ENCODE data around the gene MRPL49.

The MRPL49 gene

DNA sequence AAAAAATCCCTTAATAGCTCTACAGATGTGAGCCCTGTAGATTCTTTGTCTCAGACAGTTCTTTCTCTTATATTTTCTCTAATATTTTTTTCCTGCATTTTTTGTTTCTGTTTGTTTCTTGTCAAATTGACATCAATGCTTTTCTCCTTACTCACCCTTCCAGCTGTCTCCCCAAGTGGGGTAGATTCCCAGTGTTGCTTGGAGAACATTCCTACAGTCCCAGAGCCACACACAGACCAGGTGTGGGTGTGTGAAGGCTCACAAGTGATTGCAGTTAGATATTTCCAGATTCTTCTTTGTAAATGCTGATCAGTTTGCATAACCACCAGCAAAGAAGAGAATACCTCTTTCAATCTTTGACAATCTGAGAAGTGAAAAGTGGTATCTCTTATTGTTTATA lies 18.6 kb upstream of the MRPL49 start:
- no peak overlapping the region for H3K27ac ChIP-seq (ENCODE audit: low read length)

DNA sequence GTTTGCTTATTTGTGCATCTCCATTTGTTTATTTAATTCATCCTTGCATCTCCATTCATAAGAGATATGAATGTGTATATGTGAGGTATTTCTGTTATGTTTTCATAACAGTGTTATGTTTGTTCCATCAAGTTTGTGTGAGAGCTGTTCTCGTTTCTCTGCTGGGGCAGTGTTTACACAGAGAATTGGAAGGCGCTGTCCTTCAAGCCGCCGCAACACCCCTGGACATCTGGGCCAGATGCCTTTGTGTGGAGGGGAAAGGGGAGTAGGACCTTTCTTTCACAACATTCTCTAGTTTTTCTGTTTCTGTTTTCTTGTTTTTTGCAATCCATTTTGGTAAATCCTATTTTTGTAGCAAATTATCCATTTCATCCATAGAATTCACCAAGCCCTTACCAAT lies 17.5 kb upstream of the MRPL49 start:
- Histone ChIP-seq H3K4me1 (ENCODE audit: control insufficient read depth, insufficient read depth, low read length) (peaks cover 3% of the 10 kb centered on the region), H3K27ac (ENCODE audit: low read length) (no peak overlapping the region), H3K9ac (ENCODE audit: low read length in 2 of 2) (no peak overlapping the region), H3K36me3 (ENCODE audit: control insufficient read depth in 2 of 2, insufficient read depth in 2 of 2, low read length in 2 of 2) (peaks cover 11 to 20% of the 10 kb centered on the region in 2 donors), H3K27me3 (ENCODE audit: control insufficient read depth in 1 of 2, insufficient read depth in 2 of 2, low read length in 2 of 2) (no peaks in the 10 kb centered on the region), H3K9me3 (ENCODE audit: control insufficient read depth in 2 of 2, low read length in 2 of 2) (no peaks in the 10 kb centered on the region), H3K4me3 (ENCODE audit: low read length in 2 of 2) (no peak overlapping the region)

More for the DNA sequence above, 18.6 kb upstream of the MRPL49 start:
- Histone ChIP-seq H3K9ac (ENCODE audit: low read length in 2 of 2) (no peak overlapping the region), H3K9me3 (ENCODE audit: control insufficient read depth in 2 of 2, low read length in 2 of 2) (no peaks in the 10 kb centered on the region), H3K4me1 (ENCODE audit: control insufficient read depth, insufficient read depth, low read length) (peaks cover 3% of the 10 kb centered on the region), H3K36me3 (ENCODE audit: control insufficient read depth in 2 of 2, insufficient read depth in 2 of 2, low read length in 2 of 2) (peaks cover 5 to 12% of the 10 kb centered on the region in 2 donors), H3K27me3 (ENCODE audit: control insufficient read depth in 1 of 2, insufficient read depth in 2 of 2, low read length in 2 of 2) (no peaks in the 10 kb centered on the region), H3K4me3 (ENCODE audit: low read length in 2 of 2) (no peak overlapping the region)

DNA sequence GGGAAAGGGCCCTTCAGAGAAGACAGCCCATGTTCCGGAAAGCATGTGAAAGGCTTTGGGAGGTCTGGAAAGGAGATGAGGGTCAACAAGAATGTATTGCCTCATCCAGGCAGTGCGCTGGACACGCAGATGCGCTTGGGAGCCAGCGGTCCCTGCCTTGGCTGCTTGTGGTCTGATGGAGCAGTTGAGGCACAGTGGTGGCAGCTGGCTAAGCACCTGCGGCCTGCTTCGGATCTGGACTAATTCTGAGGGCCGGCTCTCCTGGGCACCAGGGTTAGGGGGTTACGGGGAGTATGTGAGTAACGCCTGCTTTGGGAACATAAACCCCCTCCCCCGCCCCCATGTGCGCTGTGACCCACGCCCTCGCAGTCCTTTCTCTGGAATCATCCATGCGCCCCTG lies 15.0 kb upstream of the MRPL49 start:
- peaks cover 21% of the 10 kb centered on the region for H3K4me1 ChIP-seq (ENCODE audit: control insufficient read depth, insufficient read depth, low read length)

DNA sequence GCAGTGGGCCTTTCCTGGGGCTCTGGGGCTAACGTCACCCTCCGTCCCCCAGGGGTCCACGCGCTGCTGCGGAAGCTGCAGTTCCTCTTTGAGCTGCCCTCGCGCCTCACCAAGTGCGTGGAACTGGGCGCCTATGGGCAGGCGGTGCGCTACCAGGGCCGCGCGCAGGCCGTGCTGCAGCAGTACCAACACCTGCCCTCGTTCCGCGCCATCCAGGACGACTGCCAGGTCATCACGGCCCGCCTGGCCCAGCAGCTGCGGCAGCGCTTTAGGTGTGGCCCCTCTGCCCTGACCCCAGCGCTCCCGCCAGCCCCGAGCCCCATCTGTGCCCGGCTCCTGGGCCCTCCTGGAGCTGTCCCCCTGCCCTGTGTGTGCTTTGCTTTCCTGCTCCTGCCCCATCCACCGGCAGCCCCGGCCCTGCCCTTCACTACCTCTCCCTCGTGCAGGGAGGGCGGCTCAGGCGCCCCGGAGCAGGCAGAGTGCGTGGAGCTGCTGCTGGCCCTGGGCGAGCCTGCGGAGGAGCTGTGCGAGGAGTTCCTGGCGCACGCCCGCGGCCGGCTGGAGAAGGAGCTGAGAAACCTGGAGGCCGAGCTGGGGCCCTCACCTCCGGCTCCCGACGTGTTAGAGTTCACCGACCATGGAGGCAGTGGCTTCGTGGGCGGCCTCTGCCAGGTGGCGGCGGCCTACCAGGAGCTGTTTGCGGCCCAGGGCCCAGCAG lies 14.2 kb upstream of the MRPL49 start:
- H3K4me1 ChIP-seq (ENCODE audit: control insufficient read depth, insufficient read depth, low read length), result peaks cover 26% of the 10 kb centered on the region
- no peaks in the 10 kb centered on the region for H3K9me3 ChIP-seq (ENCODE audit: control insufficient read depth in 2 of 2, low read length in 2 of 2)
- H3K27me3 ChIP-seq (ENCODE audit: control insufficient read depth in 1 of 2, insufficient read depth in 2 of 2, low read length in 2 of 2), result no peaks in the 10 kb centered on the region
- no peak overlapping the region for H3K4me3 ChIP-seq (ENCODE audit: low read length in 2 of 2)
- H3K27ac ChIP-seq (ENCODE audit: low read length), result no peak overlapping the region
- peaks cover 7 to 17% of the 10 kb centered on the region in 2 donors for H3K36me3 ChIP-seq (ENCODE audit: control insufficient read depth in 2 of 2, insufficient read depth in 2 of 2, low read length in 2 of 2)
- H3K9ac ChIP-seq (ENCODE audit: low read length in 2 of 2), result no peak overlapping the region

More for the DNA sequence above, 15.0 kb upstream of the MRPL49 start:
- H3K9me3 ChIP-seq (ENCODE audit: control insufficient read depth in 2 of 2, low read length in 2 of 2), result no peaks in the 10 kb centered on the region
- H3K9ac ChIP-seq (ENCODE audit: low read length in 2 of 2), result no peak overlapping the region
- no peaks in the 10 kb centered on the region for H3K27me3 ChIP-seq (ENCODE audit: control insufficient read depth in 1 of 2, insufficient read depth in 2 of 2, low read length in 2 of 2)
- no peak overlapping the region for H3K4me3 ChIP-seq (ENCODE audit: low read length in 2 of 2)
- H3K27ac ChIP-seq (ENCODE audit: low read length), result no peak overlapping the region
- H3K36me3 ChIP-seq (ENCODE audit: control insufficient read depth in 2 of 2, insufficient read depth in 2 of 2, low read length in 2 of 2), result peaks cover 11 to 20% of the 10 kb centered on the region in 2 donors

DNA sequence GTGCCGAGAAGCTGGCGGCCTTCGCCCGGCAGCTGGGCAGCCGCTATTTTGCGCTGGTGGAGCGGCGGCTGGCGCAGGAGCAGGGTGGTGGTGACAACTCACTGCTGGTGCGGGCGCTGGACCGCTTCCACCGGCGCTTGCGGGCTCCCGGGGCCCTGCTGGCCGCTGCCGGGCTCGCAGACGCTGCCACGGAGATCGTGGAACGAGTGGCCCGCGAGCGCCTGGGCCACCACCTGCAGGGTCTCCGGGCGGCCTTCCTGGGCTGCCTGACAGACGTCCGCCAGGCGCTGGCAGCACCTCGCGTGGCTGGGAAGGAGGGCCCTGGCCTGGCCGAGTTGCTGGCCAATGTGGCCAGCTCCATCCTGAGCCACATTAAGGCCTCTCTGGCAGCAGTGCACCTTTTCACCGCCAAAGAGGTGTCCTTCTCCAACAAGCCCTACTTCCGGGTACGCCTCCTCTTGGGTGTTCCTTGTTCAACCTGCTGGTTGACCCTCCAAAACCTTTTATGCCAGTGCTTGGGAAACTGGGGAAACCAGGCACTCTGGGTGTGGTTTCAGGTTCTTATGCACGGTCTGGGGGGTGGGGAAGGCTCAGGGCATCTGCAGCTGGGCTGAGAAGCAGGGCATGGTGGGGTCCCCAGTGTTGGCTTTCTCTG lies 13.5 kb upstream of the MRPL49 start:
- peaks cover 33% of the 10 kb centered on the region for H3K4me1 ChIP-seq (ENCODE audit: control insufficient read depth, insufficient read depth, low read length)
- no peak overlapping the region for H3K9ac ChIP-seq (ENCODE audit: low read length in 2 of 2)
- peaks cover 7 to 17% of the 10 kb centered on the region in 2 donors for H3K36me3 ChIP-seq (ENCODE audit: control insufficient read depth in 2 of 2, insufficient read depth in 2 of 2, low read length in 2 of 2)
- no peak overlapping the region for H3K27ac ChIP-seq (ENCODE audit: low read length)
- no peaks in the 10 kb centered on the region for H3K9me3 ChIP-seq (ENCODE audit: control insufficient read depth in 2 of 2, low read length in 2 of 2)
- H3K4me3 ChIP-seq (ENCODE audit: low read length in 2 of 2), result no peak overlapping the region
- H3K27me3 ChIP-seq (ENCODE audit: control insufficient read depth in 1 of 2, insufficient read depth in 2 of 2, low read length in 2 of 2), result no peaks in the 10 kb centered on the region

DNA sequence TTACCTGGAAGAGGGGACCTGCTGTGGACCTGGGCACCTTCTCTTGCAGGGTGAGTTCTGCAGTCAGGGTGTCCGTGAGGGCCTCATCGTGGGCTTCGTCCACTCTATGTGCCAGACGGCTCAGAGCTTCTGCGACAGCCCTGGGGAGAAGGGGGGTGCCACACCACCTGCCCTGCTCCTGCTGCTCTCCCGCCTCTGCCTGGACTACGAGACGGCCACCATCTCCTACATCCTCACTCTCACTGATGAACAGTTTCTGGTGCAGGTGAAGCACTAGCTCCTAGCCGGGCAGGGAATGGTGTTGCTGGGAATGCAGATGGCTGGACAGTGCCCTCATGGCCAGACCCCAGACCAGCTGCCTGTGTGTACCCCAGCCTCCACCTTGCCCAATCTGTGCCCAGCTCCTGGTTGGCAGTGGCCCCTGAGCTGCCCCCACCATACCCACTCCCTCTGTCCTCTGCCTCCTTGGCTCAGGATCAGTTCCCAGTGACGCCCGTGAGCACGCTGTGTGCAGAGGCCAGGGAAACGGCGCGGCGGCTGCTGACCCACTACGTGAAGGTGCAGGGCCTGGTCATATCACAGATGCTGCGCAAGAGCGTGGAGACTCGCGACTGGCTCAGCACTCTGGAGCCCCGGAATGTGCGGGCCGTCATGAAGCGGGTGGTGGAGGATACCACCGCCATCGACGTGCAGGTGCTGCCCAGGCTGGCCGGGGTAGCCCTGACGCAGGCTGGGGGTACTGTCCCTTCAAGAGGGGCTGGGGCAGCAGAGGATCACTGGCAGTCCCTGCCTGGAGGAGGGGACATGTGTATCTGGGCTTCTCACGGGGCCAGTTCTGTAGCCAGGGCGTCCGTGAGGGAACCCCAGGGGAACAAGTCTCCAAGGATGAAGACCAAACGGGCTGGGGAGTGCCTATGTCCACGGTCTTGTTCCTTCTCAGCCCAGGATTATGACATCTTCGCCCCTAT lies 12.6 kb upstream of the MRPL49 start:
- no peak overlapping the region for H3K9ac ChIP-seq (ENCODE audit: low read length in 2 of 2)
- H3K4me1 ChIP-seq (ENCODE audit: control insufficient read depth, insufficient read depth, low read length), result peaks cover 34% of the 10 kb centered on the region

DNA sequence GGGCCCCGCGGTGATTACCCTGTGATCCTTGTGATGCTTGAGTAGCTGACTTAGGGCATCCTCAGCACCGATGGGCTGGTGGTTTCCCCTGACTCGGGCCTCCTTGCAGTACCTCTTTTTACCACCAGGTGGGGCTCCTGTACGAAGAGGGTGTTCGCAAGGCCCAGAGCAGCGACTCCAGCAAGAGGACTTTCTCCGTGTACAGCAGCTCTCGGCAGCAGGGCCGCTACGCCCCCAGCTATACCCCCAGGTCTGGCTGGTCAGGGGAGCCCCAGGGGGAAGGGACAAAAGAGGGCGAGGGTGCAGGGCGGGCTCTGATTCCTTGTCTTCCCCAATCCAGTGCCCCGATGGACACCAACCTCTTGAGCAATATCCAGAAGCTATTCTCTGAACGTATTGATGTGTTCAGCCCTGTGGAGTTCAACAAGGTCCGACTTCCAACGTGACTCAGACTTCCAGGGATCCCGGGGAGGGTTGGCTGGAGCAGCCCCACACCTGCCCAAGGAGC lies 11.7 kb upstream of the MRPL49 start:
- Histone ChIP-seq H3K9me3 (ENCODE audit: control insufficient read depth in 2 of 2, low read length in 2 of 2) (no peaks in the 10 kb centered on the region), H3K9ac (ENCODE audit: low read length in 2 of 2) (peak overlapping the region; percentile 33 to 36), H3K36me3 (ENCODE audit: control insufficient read depth in 2 of 2, insufficient read depth in 2 of 2, low read length in 2 of 2) (peaks cover 7 to 20% of the 10 kb centered on the region in 2 donors), H3K27ac (ENCODE audit: low read length) (peak overlapping the region; percentile 49), H3K27me3 (ENCODE audit: control insufficient read depth in 1 of 2, insufficient read depth in 2 of 2, low read length in 2 of 2) (no peaks in the 10 kb centered on the region), H3K4me1 (ENCODE audit: control insufficient read depth, insufficient read depth, low read length) (peaks cover 34% of the 10 kb centered on the region), H3K4me3 (ENCODE audit: low read length in 2 of 2) (peak overlapping the region in 1 of 2 donors; percentile 22)

More for the DNA sequence above, 12.6 kb upstream of the MRPL49 start:
- no peaks in the 10 kb centered on the region for H3K9me3 ChIP-seq (ENCODE audit: control insufficient read depth in 2 of 2, low read length in 2 of 2)
- H3K36me3 ChIP-seq (ENCODE audit: control insufficient read depth in 2 of 2, insufficient read depth in 2 of 2, low read length in 2 of 2), result peaks cover 7 to 18% of the 10 kb centered on the region in 2 donors
- H3K4me3 ChIP-seq (ENCODE audit: low read length in 2 of 2), result no peak overlapping the region
- H3K27me3 ChIP-seq (ENCODE audit: control insufficient read depth in 1 of 2, insufficient read depth in 2 of 2, low read length in 2 of 2), result no peaks in the 10 kb centered on the region
- no peak overlapping the region for H3K27ac ChIP-seq (ENCODE audit: low read length)

DNA sequence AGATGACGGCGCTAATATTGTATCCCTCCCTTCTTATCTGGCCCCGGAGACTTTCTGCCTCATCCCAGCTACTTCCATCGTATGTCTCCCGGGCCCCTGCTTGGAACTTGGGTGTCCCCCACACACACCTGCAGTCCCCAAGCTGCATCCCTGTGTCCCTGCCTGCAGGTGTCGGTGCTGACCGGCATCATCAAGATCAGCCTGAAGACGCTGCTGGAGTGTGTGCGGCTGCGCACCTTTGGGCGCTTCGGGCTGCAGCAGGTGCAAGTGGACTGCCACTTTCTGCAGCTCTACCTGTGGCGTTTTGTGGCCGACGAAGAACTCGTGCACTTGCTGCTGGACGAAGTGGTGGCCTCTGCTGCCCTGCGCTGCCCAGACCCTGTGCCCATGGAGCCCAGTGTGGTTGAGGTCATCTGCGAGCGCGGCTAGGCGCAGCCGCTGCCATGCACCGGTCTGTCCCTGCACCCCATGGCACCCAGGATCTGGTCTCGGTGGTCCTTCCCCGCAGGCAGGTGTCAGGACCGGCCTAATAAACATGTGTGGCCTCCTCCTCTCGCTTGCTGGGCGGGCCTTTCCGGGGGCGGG lies 10.9 kb upstream of the MRPL49 start:
- Histone ChIP-seq H3K4me1 (ENCODE audit: control insufficient read depth, insufficient read depth, low read length) (peaks cover 43% of the 10 kb centered on the region), H3K9ac (ENCODE audit: low read length in 2 of 2) (no peak overlapping the region), H3K27me3 (ENCODE audit: control insufficient read depth in 1 of 2, insufficient read depth in 2 of 2, low read length in 2 of 2) (no peaks in the 10 kb centered on the region), H3K4me3 (ENCODE audit: low read length in 2 of 2) (peak overlapping the region; percentile 31 to 52), H3K36me3 (ENCODE audit: control insufficient read depth in 2 of 2, insufficient read depth in 2 of 2, low read length in 2 of 2) (peaks cover 7 to 21% of the 10 kb centered on the region in 2 donors), H3K27ac (ENCODE audit: low read length) (peak overlapping the region; percentile 49), H3K9me3 (ENCODE audit: control insufficient read depth in 2 of 2, low read length in 2 of 2) (no peaks in the 10 kb centered on the region)

DNA sequence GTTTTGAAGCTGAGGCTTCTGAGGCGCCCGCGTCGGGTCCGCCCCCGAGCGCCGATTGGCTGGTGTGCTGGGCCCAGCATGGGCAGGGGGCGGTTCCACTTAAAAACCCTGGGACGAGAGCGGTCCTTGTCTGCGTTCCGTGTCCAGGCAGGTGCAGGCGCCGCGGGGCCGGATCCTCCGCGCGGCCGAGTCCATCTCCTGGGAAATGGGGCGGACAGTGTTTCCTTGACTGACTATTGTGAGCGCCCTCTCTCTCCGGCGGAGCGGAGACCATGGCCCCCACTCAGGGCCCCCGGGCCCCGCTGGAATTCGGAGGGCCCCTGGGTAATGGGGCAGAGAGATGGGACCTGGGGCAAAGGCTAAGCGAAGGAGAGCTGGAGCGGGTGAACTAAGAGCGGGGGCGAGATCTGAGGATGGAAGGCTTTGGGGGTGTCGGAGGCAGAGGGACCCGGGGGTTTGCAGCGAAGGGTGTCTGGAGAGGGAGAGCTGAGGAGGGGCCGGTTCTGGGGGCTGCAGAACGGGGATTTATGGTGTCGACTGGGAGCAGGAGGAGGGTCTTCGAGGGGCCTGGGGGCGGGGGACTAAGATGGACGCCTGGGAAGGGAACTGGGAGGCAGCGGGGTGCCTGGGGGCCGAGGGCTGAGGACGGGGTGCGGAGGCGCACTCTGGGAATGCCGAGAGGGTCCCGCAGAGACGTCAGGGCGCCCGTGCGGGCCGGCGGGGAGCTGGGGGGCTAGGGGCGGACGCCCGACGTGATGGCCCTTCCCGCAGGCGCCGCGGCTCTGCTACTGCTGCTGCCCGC lies 10.2 kb upstream of the MRPL49 start, which contains the start of gene TM7SF2:
Gene TM7SF2, plus strand, starts transcription at position 129 of the 802 bp plus-strand sequence. Its CDS starts 144 bp downstream, at position 273.
- H3K27me3 ChIP-seq (ENCODE audit: control insufficient read depth in 1 of 2, insufficient read depth in 2 of 2, low read length in 2 of 2), result no peaks in the 10 kb centered on the region
- peak within 1 kb of the TSS; percentile 62 to 74 for H3K4me3 ChIP-seq (ENCODE audit: low read length in 2 of 2)
- H3K9me3 ChIP-seq (ENCODE audit: control insufficient read depth in 2 of 2, low read length in 2 of 2), result no peaks in the 10 kb centered on the region
- peaks cover 50% of the 10 kb centered on the region for H3K4me1 ChIP-seq (ENCODE audit: control insufficient read depth, insufficient read depth, low read length)
- H3K36me3 ChIP-seq (ENCODE audit: control insufficient read depth in 2 of 2, insufficient read depth in 2 of 2, low read length in 2 of 2), result peaks cover 7 to 21% of the 10 kb centered on the region in 2 donors
- peak within 1 kb of the TSS; percentile 68 to 70 for H3K9ac ChIP-seq (ENCODE audit: low read length in 2 of 2)
- peak within 1 kb of the TSS; percentile 53 for H3K27ac ChIP-seq (ENCODE audit: low read length)
